ENCODE results near the gene IRX1. TPM values are rescaled to one million over a fixed set of nuclear protein-coding genes. Genes with fewer than 3 reads are reported as not detected.

The IRX1 gene
- total and polyA plus RNA-seq, 2 of the 13 experiments (the other 11 are each of a cell fraction or from before 2014, with no cell fraction given): not detected

DNA sequence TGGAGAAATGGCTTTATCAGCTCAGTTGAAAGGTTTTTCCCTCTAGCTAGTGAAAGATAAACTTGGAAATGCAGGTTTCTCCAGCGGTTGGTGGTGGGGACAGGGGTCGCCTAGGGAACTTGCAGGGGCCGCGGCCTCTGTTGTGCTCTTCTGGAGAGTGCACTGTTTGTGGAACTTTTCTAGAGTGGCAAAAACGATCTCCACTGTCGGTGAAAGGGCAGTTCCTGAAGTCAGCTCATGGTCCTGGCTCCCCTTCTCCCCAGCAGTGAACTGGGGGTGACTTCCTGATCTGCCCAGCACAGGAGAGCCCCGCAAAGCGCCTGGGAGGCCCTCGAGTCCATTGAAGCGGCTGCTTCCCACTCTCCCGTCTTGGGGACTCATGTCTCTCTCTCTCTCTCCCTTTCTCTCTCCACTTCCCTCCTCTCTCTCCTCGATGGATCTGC, 3.2 kb downstream of the IRX1 start:
- CTCF ChIA-PET (ENCODE audit: low intra/inter-chr PET ratio, low total read pairs): no interaction called here
- 8% methylated on average over 4 of the region's 12 CpGs for WGBS (ENCODE audit: low lambda C conversion rate)
- Histone ChIP-seq H3K36me3 (replicated peaks in 1 of 2; ENCODE audit: control insufficient read depth in 1 of 2, insufficient read depth in 2 of 2, low read length in 2 of 2) (no peaks in the 10 kb centered on the region), H2AFZ (ENCODE audit: low read length) (no peak overlapping the region), H3K4me3 (replicated peaks in 1 of 3; ENCODE audit: insufficient read depth in 1 of 3, low read depth in 2 of 3, low read length in 3 of 3) (no peak overlapping the region), H3K79me2 (ENCODE audit: insufficient read depth, low read length) (no peaks in the 10 kb centered on the region), H3K4me1 (ENCODE audit: insufficient read depth, low read length) (no peaks in the 10 kb centered on the region), H3K27ac (ENCODE audit: extremely low read length, insufficient read depth, low read length) (no peak overlapping the region), H3K9ac (ENCODE audit: insufficient read depth, low read depth, low read length) (no peak overlapping the region), H3K9me3 (ENCODE audit: low read length) (no peaks in the 10 kb centered on the region), H3K4me2 (ENCODE audit: low read depth, low read length) (no peak overlapping the region), H4K20me1 (ENCODE audit: insufficient read depth, low read length) (no peaks in the 10 kb centered on the region), H3K27me3 (ENCODE audit: control insufficient read depth in 1 of 2, insufficient read depth in 2 of 2, low read length in 2 of 2) (peaks cover 0 to 7% of the 10 kb centered on the region in 2 experiments; a peak in 2 of 5 replicates)
- no peak for ATAC-seq
- in situ Hi-C loops (cut with HindIII; ENCODE audit: extremely low pct_ligation_motif_present, low pct_unique_long_range_greater_than_20kb): no loop called here
- POLR2A ChIA-PET: no interaction called here
- no TSS peak for BruUV-seq (replicated peaks)
- DNase-seq (ENCODE audit: low spot score): no peak
- intact Hi-C loops (cut with micrococcal nuclease; ENCODE audit: unreplicated experiment): no loop called here
- TF ChIP-seq, protein P1, sequence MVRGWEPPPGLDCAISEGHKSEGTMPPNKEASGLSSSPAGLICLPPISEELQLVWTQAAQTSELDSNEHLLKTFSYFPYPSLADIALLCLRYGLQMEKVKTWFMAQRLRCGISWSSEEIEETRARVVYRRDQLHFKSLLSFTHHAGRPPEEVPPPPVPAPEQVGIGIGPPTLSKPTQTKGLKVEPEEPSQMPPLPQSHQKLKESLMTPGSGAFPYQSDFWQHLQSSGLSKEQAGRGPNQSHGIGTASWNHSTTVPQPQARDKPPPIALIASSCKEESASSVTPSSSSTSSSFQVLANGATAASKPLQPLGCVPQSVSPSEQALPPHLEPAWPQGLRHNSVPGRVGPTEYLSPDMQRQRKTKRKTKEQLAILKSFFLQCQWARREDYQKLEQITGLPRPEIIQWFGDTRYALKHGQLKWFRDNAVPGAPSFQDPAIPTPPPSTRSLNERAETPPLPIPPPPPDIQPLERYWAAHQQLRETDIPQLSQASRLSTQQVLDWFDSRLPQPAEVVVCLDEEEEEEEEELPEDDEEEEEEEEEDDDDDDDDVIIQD (CRISPR knock-in tag; IDR thresholded peaks at IDR 0.05; ENCODE audit: low read depth): no peak
- TF ChIP-seq, protein P2, sequence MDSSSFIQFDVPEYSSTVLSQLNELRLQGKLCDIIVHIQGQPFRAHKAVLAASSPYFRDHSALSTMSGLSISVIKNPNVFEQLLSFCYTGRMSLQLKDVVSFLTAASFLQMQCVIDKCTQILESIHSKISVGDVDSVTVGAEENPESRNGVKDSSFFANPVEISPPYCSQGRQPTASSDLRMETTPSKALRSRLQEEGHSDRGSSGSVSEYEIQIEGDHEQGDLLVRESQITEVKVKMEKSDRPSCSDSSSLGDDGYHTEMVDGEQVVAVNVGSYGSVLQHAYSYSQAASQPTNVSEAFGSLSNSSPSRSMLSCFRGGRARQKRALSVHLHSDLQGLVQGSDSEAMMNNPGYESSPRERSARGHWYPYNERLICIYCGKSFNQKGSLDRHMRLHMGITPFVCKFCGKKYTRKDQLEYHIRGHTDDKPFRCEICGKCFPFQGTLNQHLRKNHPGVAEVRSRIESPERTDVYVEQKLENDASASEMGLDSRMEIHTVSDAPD (CRISPR knock-in tag; IDR thresholded peaks at IDR 0.05): no peak
- no peak for TF ChIP-seq SSRP1 (CRISPR knock-in tag; IDR thresholded peaks at IDR 0.05)
- FAIRE-seq: no peak

Data from HepG2 (cell line).